ENCODE results near the gene RPL19.

GRCh38 chr17:39205112-39205526, 5.0 kb downstream of the RPL19 start:
- TF ChIP-seq CTCF (IDR thresholded peaks at IDR 0.05; ENCODE audit: low read depth, low read length) (no peak), EZH2phosphoT487 (IDR thresholded peaks at IDR 0.05; ENCODE audit: low read depth) (no peak)
